ENCODE results near the gene METTL24. TPM values are rescaled to one million over a fixed set of nuclear protein-coding genes. Genes with fewer than 3 reads are reported as not detected.
"Not testable (repeated sequence)": the region's sequence is repeated elsewhere in the genome, so short reads cannot be mapped to it uniquely, and the experiment has no call there.

The METTL24 gene
- total and polyA plus RNA-seq, 2 of the 13 experiments (the other 11 are each of a cell fraction or from before 2014, with no cell fraction given) = not detected

- TF ChIP-seq, protein P1, sequence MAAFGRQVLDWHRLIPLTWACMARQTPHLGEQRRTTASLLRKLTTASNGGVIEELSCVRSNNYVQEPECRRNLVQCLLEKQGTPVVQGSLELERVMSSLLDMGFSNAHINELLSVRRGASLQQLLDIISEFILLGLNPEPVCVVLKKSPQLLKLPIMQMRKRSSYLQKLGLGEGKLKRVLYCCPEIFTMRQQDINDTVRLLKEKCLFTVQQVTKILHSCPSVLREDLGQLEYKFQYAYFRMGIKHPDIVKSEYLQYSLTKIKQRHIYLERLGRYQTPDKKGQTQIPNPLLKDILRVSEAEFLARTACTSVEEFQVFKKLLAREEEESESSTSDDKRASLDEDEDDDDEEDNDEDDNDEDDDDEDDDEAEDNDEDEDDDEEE (CRISPR knock-in tag; IDR thresholded peaks at IDR 0.05) = no peak
- TF ChIP-seq, protein P2, sequence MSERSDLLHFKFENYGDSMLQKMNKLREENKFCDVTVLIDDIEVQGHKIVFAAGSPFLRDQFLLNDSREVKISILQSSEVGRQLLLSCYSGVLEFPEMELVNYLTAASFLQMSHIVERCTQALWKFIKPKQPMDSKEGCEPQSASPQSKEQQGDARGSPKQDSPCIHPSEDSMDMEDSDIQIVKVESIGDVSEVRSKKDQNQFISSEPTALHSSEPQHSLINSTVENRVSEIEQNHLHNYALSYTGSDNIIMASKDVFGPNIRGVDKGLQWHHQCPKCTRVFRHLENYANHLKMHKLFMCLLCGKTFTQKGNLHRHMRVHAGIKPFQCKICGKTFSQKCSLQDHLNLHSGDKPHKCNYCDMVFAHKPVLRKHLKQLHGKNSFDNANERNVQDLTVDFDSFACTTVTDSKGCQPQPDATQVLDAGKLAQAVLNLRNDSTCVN (CRISPR knock-in tag; IDR thresholded peaks at IDR 0.05; ENCODE audit: borderline replicate concordance) = no peak
- TF ChIP-seq KDM1A (CRISPR knock-in tag; IDR thresholded peaks at IDR 0.05) (no peak), ZNF790 (CRISPR knock-in tag; IDR thresholded peaks at IDR 0.05; ENCODE audit: borderline replicate concordance) (no peak), SMAD3 (CRISPR knock-in tag; IDR thresholded peaks at IDR 0.05) (no peak), ZNF30 (CRISPR knock-in tag; IDR thresholded peaks at IDR 0.05) (no peak)
Observed at GRCh38 chr6:110277100-110277665, 81.0 kb downstream of the METTL24 start (continued).

GRCh38 chr6:110272781-110273180 is 85.4 kb downstream of the METTL24 start:
- H3K4me1 ChIP-seq (ENCODE audit: insufficient read depth, low read length) = peaks cover 15% of the 10 kb centered on the region
- H3K27ac ChIP-seq (ENCODE audit: extremely low read length, insufficient read depth, low read length); BruUV-seq (replicated peaks); ATAC-seq; H3K79me2 ChIP-seq (ENCODE audit: insufficient read depth, low read length); H2AFZ ChIP-seq (ENCODE audit: low read length); H3K36me3 ChIP-seq (replicated peaks in 1 of 2; ENCODE audit: control insufficient read depth in 1 of 2, insufficient read depth in 2 of 2, low read length in 2 of 2); H3K4me2 ChIP-seq (ENCODE audit: low read depth, low read length); H4K20me1 ChIP-seq (ENCODE audit: insufficient read depth, low read length); in situ Hi-C loops (cut with HindIII; ENCODE audit: extremely low pct_ligation_motif_present, low pct_unique_long_range_greater_than_20kb); DNase-seq (ENCODE audit: low spot score); intact Hi-C loops (cut with micrococcal nuclease; ENCODE audit: unreplicated experiment); CTCF ChIA-PET (ENCODE audit: low intra/inter-chr PET ratio, low total read pairs); FAIRE-seq; H3K9ac ChIP-seq (ENCODE audit: insufficient read depth, low read depth, low read length); H3K27me3 ChIP-seq (ENCODE audit: control insufficient read depth in 1 of 2, insufficient read depth in 2 of 2, low read length in 2 of 2); POLR2A ChIA-PET; H3K9me3 ChIP-seq (ENCODE audit: low read length); H3K4me3 ChIP-seq (replicated peaks in 1 of 3; ENCODE audit: insufficient read depth in 1 of 3, low read depth in 2 of 3, low read length in 3 of 3): not testable (repeated sequence)

Data from HepG2 (cell line).